Adrenal gland (tissue), 12 donors: Measurements from ENCODE around the gene TENT4A. TPM values are rescaled to one million over a fixed set of nuclear protein-coding genes. Genes with fewer than 3 reads are reported as not detected.
A peak's percentile ranks its signal among the peaks of the same experiment; 100 is the strongest.

ENCODE experiments used
- DNase-seq, 7 donors: peaks; one replicate each; pipeline ENCODE4 v3.0.0-alpha.2; 2019 to 2020
- H3K27ac ChIP-seq, 5 donors: fragments of 200-600 bp; sonication (generic) in 4 of 5; 1 replicate in 3 of 5; 2 replicates in 2 of 5; pipeline versions ENCODE4 v1.5.1 to v1.8.0; 2016 to 2020; ENCODE audit warnings: mild to moderate bottlenecking in 1 of 5
- H3K27me3 ChIP-seq: fragments of 200-600 bp; 2 replicates; pipeline ENCODE4 v1.8.0; 2021
- H3K36me3 ChIP-seq, 2 donors: fragments of 200-600 bp; replicated peaks in 1 of 2; 1 replicate in 1 of 2; 2 replicates in 1 of 2; pipeline versions ENCODE4 v1.5.1 to v1.8.0; 2018 to 2022
- H3K4me1 ChIP-seq, 2 donors: fragments of 200-600 bp; replicated peaks in 1 of 2; 1 replicate in 1 of 2; 2 replicates in 1 of 2; pipeline versions ENCODE4 v1.5.1 to v1.8.0; 2018 to 2021
- H3K4me3 ChIP-seq, 4 donors: fragments of 200-600 bp; sonication (generic) in 3 of 4; one replicate each; pipeline ENCODE4 v1.5.1; 2016 to 2018
- H3K9me3 ChIP-seq, 3 donors: fragments of 200-600 bp; sonication (generic) in 1 of 3; replicated peaks in 1 of 3; 1 replicate in 2 of 3; 2 replicates in 1 of 3; pipeline versions ENCODE4 v1.5.1 to v1.8.0; 2016 to 2021
- CTCF ChIP-seq, 6 experiments: fragments of 450-650 bp in 4 of 6; fragments of 200-600 bp in 2 of 6; sonication (generic) in 1 of 6; IDR thresholded peaks; 1 replicate in 5 of 6; 2 replicates in 1 of 6; pipeline versions ENCODE4 v1.5.1 to v1.8.0; 2016 to 2021; ENCODE audit warnings: antibody characterized with exemption in 6 of 6, mild to moderate bottlenecking in 2 of 6, moderate library complexity in 1 of 6
- POLR2A ChIP-seq, 2 donors: fragments of 450-650 bp; IDR thresholded peaks; one replicate each; pipeline ENCODE4 v1.6.1; 2017; ENCODE audit warnings: antibody characterized with exemption in 2 of 2, mild to moderate bottlenecking in 2 of 2, moderate library complexity in 1 of 2
- WGBS, 4 donors: extraction: QIAGEN DNeasy Blood & Tissue Kit in 2 of 4; methylation state at CpG; one replicate each; pipeline versions ENCODE4 v1.1.5 to v1.1.7; 2013 to 2017; 5-methylcytosine and 5-hydroxymethylcytosine counted together
- intact Hi-C, 2 donors: fragments of 100-400 bp; cut with DNase I; formaldehyde crosslinking; loops; one replicate each; pipeline versions ENCODE4 v1.14.1 to v1.15.0; 2022 to 2023
- polyA plus RNA-seq, 3 donors: library from polyadenylated mRNA; stranded (reverse); fragments of 200-250 nt in 2 of 3; fragments of 350-450 nt in 1 of 3; fragmentation: Illumina TruSeq in 1 of 3; extraction: RNeasy Lipid Tissue Mini Kit (QIAGEN cat#74804) in 1 of 3; gene quantifications; one replicate each; pipeline ENCODE4 v1.2.3, GENCODE V29; 2013 to 2014
- total RNA-seq, 9 donors: library from RNA; depleted of rRNA in 4 of 9; stranded (reverse); fragments of >200 nt in 4 of 9; fragments of 120-200 nt in 1 of 9; fragmentation: NEBNext Ultra II Directional in 1 of 9; extraction: Animal tissue kit (Norgen Biotek cat#: 25700) in 1 of 9; gene quantifications; one replicate each; pipeline versions ENCODE4 v1.1.0 to v1.2.4, GENCODE V29; 2013 to 2023
- donor health status: healthy with polysubstance abuse.
- donor health status: Bipolar disorder and iron deficiency.
- donor health status: DM: yes; HTN: yes; CAD: no.
- donor health status: DM: no; HTN: no; CAD: no.
- donor health status: DM: no; HTN: no; CAD: no.
- donor health status: DM: yes; HTN: yes; CAD: no.

The TENT4A gene
- total and polyA plus RNA-seq, 12 donors = 9.1 to 24.4 (median 14.4) TPM

- TF ChIP-seq CTCF (IDR thresholded peaks at IDR 0.05) = no peak
- TF ChIP-seq POLR2A (IDR thresholded peaks at IDR 0.05) = no peak
- intact Hi-C loops = no loop called here
- H3K27ac ChIP-seq = no peak overlapping the region
- 83 to 95% (median 89%) methylated on average over 5 of the region's 5 CpGs for WGBS, 4 donors
- H3K4me3 ChIP-seq = no peak overlapping the region
- H3K36me3 ChIP-seq = peaks cover 0 to 22% of the 10 kb centered on the region in 2 donors
- DNase-seq = no peak
- no peaks in the 10 kb centered on the region for H3K9me3 ChIP-seq
- no peaks in the 10 kb centered on the region for H3K27me3 ChIP-seq
- H3K4me1 ChIP-seq = peaks cover 18 to 48% of the 10 kb centered on the region in 2 donors
These were observed 21.5 kb downstream of the TENT4A start for GRCh38 chr5:6734781-6735180.

- intact Hi-C loops = no loop called here
- H3K27ac ChIP-seq = no peak overlapping the region
- 92 to 97% (median 94%) methylated on average over 6 to 7 of the region's 7 CpGs for WGBS, 4 donors
- TF ChIP-seq POLR2A (IDR thresholded peaks at IDR 0.05) (no peak), CTCF (IDR thresholded peaks at IDR 0.05) (no peak)
- DNase-seq = peak in 1 of 7 donors; percentile 46
- peaks cover 18 to 42% of the 10 kb centered on the region in 2 donors for H3K4me1 ChIP-seq
- H3K4me3 ChIP-seq = no peak overlapping the region
- peaks cover 0 to 33% of the 10 kb centered on the region in 2 donors for H3K36me3 ChIP-seq
- H3K9me3 ChIP-seq = no peaks in the 10 kb centered on the region
- H3K27me3 ChIP-seq = no peaks in the 10 kb centered on the region
These were observed 22.9 kb downstream of the TENT4A start for GRCh38 chr5:6736106-6736505.

- H3K27ac ChIP-seq = no peak overlapping the region
- intact Hi-C loops = no loop called here
- TF ChIP-seq CTCF (IDR thresholded peaks at IDR 0.05) (no peak), POLR2A (IDR thresholded peaks at IDR 0.05) (no peak)
- H3K27me3 ChIP-seq = no peaks in the 10 kb centered on the region
- peaks cover 14 to 38% of the 10 kb centered on the region in 2 donors for H3K4me1 ChIP-seq
- H3K36me3 ChIP-seq = peaks cover 0 to 33% of the 10 kb centered on the region in 2 donors
- DNase-seq = peak in 1 of 7 donors; percentile 15
- WGBS, 4 donors = 92 to 95% (median 94%) methylated on average over 9 of the region's 9 CpGs
- H3K9me3 ChIP-seq = no peaks in the 10 kb centered on the region
- H3K4me3 ChIP-seq = no peak overlapping the region
These were observed 23.4 kb downstream of the TENT4A start for GRCh38 chr5:6736524-6737042.

- Histone ChIP-seq H3K4me3 (no peak overlapping the region), H3K27ac (no peak overlapping the region), H3K36me3 (peaks cover 0 to 35% of the 10 kb centered on the region in 2 donors), H3K9me3 (no peaks in the 10 kb centered on the region), H3K27me3 (no peaks in the 10 kb centered on the region), H3K4me1 (peaks cover 7 to 31% of the 10 kb centered on the region in 2 donors)
- DNase-seq = peak in 2 of 7 donors; percentile 19 to 43
- TF ChIP-seq POLR2A (IDR thresholded peaks at IDR 0.05) (no peak), CTCF (IDR thresholded peaks at IDR 0.05) (no peak)
- intact Hi-C loops = no loop called here
- 92 to 94% (median 93%) methylated on average over 22 to 24 of the region's 24 CpGs for WGBS, 4 donors
These were observed 24.1 kb downstream of the TENT4A start for GRCh38 chr5:6737043-6737941.
